ENCODE data around the gene MAGI1.

GRCh38 chr3:65689436-65689835 lies 349.3 kb downstream of the MAGI1 start:
- no peak for TF ChIP-seq CTCF (IDR thresholded peaks at IDR 0.05)
- no peak for TF ChIP-seq POLR2A (IDR thresholded peaks at IDR 0.05)

Measured in uterus (tissue), 2 donors.